Measurements from ENCODE around the gene TMEM125.

DNA sequence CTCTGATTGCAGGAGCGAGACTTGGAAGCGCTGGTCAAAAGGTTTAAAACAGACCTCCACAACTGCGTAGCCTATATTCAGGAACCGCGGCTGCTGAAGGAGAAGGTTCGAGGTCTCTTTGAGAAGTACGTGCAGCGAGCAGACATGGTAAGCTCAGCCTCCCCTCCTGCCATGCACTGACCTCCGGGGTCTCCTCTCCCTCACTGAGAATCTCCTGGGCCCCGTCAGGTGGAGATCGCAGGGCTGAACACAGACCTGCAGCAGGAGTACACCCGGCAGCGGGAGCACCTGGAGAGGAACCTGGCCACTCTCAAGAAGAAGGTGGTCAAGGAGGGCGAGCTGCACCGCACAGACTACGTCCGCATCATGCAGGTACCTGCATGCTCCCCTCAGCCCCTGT lies 35.5 kb upstream of the TMEM125 start:
- TF ChIP-seq, protein P1, sequence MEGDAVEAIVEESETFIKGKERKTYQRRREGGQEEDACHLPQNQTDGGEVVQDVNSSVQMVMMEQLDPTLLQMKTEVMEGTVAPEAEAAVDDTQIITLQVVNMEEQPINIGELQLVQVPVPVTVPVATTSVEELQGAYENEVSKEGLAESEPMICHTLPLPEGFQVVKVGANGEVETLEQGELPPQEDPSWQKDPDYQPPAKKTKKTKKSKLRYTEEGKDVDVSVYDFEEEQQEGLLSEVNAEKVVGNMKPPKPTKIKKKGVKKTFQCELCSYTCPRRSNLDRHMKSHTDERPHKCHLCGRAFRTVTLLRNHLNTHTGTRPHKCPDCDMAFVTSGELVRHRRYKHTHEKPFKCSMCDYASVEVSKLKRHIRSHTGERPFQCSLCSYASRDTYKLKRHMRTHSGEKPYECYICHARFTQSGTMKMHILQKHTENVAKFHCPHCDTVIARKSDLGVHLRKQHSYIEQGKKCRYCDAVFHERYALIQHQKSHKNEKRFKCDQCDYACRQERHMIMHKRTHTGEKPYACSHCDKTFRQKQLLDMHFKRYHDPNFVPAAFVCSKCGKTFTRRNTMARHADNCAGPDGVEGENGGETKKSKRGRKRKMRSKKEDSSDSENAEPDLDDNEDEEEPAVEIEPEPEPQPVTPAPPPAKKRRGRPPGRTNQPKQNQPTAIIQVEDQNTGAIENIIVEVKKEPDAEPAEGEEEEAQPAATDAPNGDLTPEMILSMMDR (IDR thresholded peaks at IDR 0.05; ENCODE audit: insufficient read depth, low read length): no peak
- TF ChIP-seq POLR2AphosphoS5 (IDR thresholded peaks at IDR 0.05; ENCODE audit: low read depth): no peak
- TF ChIP-seq, protein P2, sequence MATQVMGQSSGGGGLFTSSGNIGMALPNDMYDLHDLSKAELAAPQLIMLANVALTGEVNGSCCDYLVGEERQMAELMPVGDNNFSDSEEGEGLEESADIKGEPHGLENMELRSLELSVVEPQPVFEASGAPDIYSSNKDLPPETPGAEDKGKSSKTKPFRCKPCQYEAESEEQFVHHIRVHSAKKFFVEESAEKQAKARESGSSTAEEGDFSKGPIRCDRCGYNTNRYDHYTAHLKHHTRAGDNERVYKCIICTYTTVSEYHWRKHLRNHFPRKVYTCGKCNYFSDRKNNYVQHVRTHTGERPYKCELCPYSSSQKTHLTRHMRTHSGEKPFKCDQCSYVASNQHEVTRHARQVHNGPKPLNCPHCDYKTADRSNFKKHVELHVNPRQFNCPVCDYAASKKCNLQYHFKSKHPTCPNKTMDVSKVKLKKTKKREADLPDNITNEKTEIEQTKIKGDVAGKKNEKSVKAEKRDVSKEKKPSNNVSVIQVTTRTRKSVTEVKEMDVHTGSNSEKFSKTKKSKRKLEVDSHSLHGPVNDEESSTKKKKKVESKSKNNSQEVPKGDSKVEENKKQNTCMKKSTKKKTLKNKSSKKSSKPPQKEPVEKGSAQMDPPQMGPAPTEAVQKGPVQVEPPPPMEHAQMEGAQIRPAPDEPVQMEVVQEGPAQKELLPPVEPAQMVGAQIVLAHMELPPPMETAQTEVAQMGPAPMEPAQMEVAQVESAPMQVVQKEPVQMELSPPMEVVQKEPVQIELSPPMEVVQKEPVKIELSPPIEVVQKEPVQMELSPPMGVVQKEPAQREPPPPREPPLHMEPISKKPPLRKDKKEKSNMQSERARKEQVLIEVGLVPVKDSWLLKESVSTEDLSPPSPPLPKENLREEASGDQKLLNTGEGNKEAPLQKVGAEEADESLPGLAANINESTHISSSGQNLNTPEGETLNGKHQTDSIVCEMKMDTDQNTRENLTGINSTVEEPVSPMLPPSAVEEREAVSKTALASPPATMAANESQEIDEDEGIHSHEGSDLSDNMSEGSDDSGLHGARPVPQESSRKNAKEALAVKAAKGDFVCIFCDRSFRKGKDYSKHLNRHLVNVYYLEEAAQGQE (IDR thresholded peaks at IDR 0.05; ENCODE audit: insufficient replicate concordance, low read depth): no peak
